ENCODE measurements around the gene TBC1D14. TPM values are rescaled to one million over a fixed set of nuclear protein-coding genes. Genes with fewer than 3 reads are reported as not detected.

The TBC1D14 gene
- total and polyA plus RNA-seq, 2 of the 8 experiments (the other 6 are each of a cell fraction or from before 2014, with no cell fraction given): 45.6 to 48.2 TPM

- TF ChIP-seq MAX (IDR thresholded peaks at IDR 0.05) (no peak), KDM4A (IDR thresholded peaks at IDR 0.05; ENCODE audit: low read depth, low read length, severe bottlenecking) (no peak), TBP (IDR thresholded peaks at IDR 0.05; ENCODE audit: low read depth, low read length) (no peak)
Measured at GRCh38 chr4:6908432-6909112, 1.1 kb upstream of the TBC1D14 start (continued).
